PC-3 (cell line): Measurements from ENCODE around the gene ALOXE3. TPM values are rescaled to one million over a fixed set of nuclear protein-coding genes. Genes with fewer than 3 reads are reported as not detected.
"Not testable (repeated sequence)": the region's sequence is repeated elsewhere in the genome, so short reads cannot be mapped to it uniquely, and the experiment has no call there.

Experiments used
- ATAC-seq: fragments of 200-7000 bp; cut with Tn5 transposase; 2 replicates; pipeline ENCODE4 v1.9.1; 2020; ENCODE audit warnings: mild to moderate bottlenecking, moderate library complexity
- BruUV-seq: library from RNA; stranded (reverse); fragments of 400-500 nt; replicated peaks from 2 replicates; lab custom pipeline; 2021; lab: Mats Ljungman, UMichigan
- CTCF ChIA-PET: fragments of 300-600 bp; sonication (Branson Sonifier 250); formaldehyde crosslinking; loops from one replicate; lab custom pipeline; 2022; ENCODE audit warnings: antibody characterized with exemption; lab: Charles Lee
- POLR2A ChIA-PET: fragments of 300-600 bp; sonication (Branson Sonifier 250); formaldehyde crosslinking; loops from one replicate; lab custom pipeline; 2022; ENCODE audit warnings: antibody characterized with exemption; ENCODE audit not compliant: unreplicated experiment; lab: Charles Lee
- DNase-seq: peaks from one replicate; pipeline ENCODE4 v3.0.0-alpha.2; 2015
- H2AFZ ChIP-seq: fragments of 300-600 bp; sonication (generic); 2 replicates; pipeline ENCODE4 v1.6.0; 2016; ENCODE audit warnings: antibody characterized with exemption, low read length
- H3F3A ChIP-seq: fragments of 300-600 bp; sonication (generic); one replicate; pipeline ENCODE4 v1.6.0; 2017; ENCODE audit warnings: antibody characterized with exemption, low read length, control low read depth, mild to moderate bottlenecking; ENCODE audit not compliant: unreplicated experiment
- H3K27ac ChIP-seq: fragments of 300-600 bp; sonication (generic); 2 replicates; pipeline ENCODE4 v1.5.1; 2016; ENCODE audit warnings: mild to moderate bottlenecking, low read length
- H3K27me3 ChIP-seq: fragments of 300-600 bp; sonication (generic); 2 replicates; pipeline ENCODE4 v1.6.1; 2016; ENCODE audit warnings: low read length, mixed read lengths
- H3K36me3 ChIP-seq: fragments of 300-600 bp; sonication (generic); 2 replicates; pipeline ENCODE4 v1.6.1; 2016; ENCODE audit warnings: low read depth, mixed run types, low read length, mixed read lengths
- H3K4me1 ChIP-seq: fragments of 300-600 bp; sonication (generic); 2 replicates; pipeline ENCODE4 v1.5.1; 2016; ENCODE audit warnings: low read length; ENCODE audit not compliant: insufficient read depth
- H3K4me2 ChIP-seq: fragments of 300-600 bp; sonication (generic); 2 replicates; pipeline ENCODE4 v1.6.0; 2016; ENCODE audit warnings: low read length
- H3K4me3 ChIP-seq: fragments of 300-600 bp; sonication (generic); 2 replicates; pipeline ENCODE4 v1.5.1; 2016; ENCODE audit warnings: mild to moderate bottlenecking, low read length, mixed read lengths
- H3K79me2 ChIP-seq: fragments of 300-600 bp; sonication (generic); 2 replicates; pipeline ENCODE4 v1.6.1; 2017; ENCODE audit warnings: low read length, mixed read lengths
- H3K9ac ChIP-seq: fragments of 300-600 bp; sonication (generic); 2 replicates; pipeline ENCODE4 v1.6.0; 2016; ENCODE audit warnings: mild to moderate bottlenecking, low read length
- H3K9me2 ChIP-seq: fragments of 300-600 bp; sonication (generic); replicated peaks from 2 replicates; pipeline ENCODE4 v1.6.1; 2016; ENCODE audit warnings: mixed run types, low read length, mixed read lengths
- H3K9me3 ChIP-seq: fragments of 300-600 bp; sonication (generic); 2 replicates; pipeline ENCODE4 v1.6.1; 2016; ENCODE audit warnings: low read length, mixed read lengths
- H4K20me1 ChIP-seq: fragments of 300-600 bp; sonication (generic); 2 replicates; pipeline ENCODE4 v1.6.1; 2016; ENCODE audit warnings: low read length, mixed read lengths
- EZH2 ChIP-seq: fragments of 300-600 bp; sonication (generic); IDR thresholded peaks from one replicate; pipeline ENCODE4 v1.6.1; 2017; ENCODE audit warnings: antibody characterized with exemption, mild to moderate bottlenecking, low read length; ENCODE audit not compliant: unreplicated experiment
- EZH2phosphoT487 ChIP-seq: fragments of 300-600 bp; sonication (generic); IDR thresholded peaks from 2 replicates; pipeline ENCODE4 v1.6.1; 2018; ENCODE audit warnings: mild to moderate bottlenecking, antibody characterized with exemption, low read length, borderline replicate concordance
- intact Hi-C: fragments of 100-400 bp; cut with micrococcal nuclease; formaldehyde crosslinking; loops from 2 replicates; pipeline ENCODE4 v1.9.0; 2023
- total RNA-seq: library from RNA; depleted of rRNA; stranded (reverse); fragments of >200 nt; gene quantifications from 2 replicates; pipeline ENCODE4 v1.2.3, GENCODE V29; 2014
- TF ChIP-seq, protein P1 (sequence below): fragments of 300-600 bp; sonication (generic); conservative IDR thresholded peaks from 2 replicates; pipeline ENCODE4 v1.5.1; 2017; ENCODE audit warnings: antibody characterized with exemption, low read depth, mild to moderate bottlenecking, low read length

The ALOXE3 gene
- total RNA-seq, 1 experiment from 2014 or later = 1.4 TPM

DNA sequence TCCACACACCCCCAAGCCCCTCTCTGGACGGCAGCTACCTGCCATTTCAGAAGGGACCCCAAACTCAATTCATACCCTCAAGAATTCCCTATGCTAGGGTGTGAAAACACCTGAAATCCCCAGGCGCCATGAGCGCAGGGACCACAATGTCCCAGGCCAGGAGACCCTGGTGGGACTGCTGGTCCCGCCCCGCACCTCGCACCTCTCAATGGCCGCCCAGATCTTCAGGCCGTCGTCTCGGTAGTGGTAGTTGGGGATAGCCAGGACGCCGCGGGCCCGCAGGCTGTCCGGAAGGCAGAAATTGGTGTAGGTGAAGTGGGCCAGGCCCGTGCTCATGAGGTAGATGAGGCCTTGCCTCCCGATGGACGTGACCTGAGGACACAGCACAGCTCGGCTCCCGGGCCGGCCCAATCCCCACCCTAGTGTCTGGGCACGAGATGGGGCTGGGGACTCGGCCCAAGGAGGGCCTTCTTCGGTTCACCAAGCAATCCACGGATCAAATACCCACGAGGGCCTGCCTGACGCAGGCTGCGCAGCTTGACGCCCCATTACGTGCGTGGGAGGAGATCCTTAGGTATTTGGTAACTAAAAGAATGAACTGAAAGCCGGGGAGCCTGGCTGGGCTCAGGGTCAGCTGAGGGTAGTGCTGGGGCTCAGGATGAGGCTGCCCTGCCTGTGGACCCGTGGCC lies 9.2 kb downstream of the ALOXE3 start:
- DNase-seq (no peak), ATAC-seq (no peak)
- Histone ChIP-seq H3K4me1 (no peaks in the 10 kb centered on the region), H3K9me3 (no peaks in the 10 kb centered on the region), H3F3A (no peaks in the 10 kb centered on the region), H3K4me2 (no peak overlapping the region), H4K20me1 (no peaks in the 10 kb centered on the region), H3K36me3 (no peaks in the 10 kb centered on the region), H3K4me3 (no peak overlapping the region), H3K79me2 (no peaks in the 10 kb centered on the region), H3K9ac (no peak overlapping the region), H3K9me2 (no peaks in the 10 kb centered on the region), H3K27ac (no peak overlapping the region), H3K27me3 (no peaks in the 10 kb centered on the region), H2AFZ (no peak overlapping the region)
- CTCF ChIA-PET = no interaction called here
- BruUV-seq = no TSS peak
- intact Hi-C loops = no loop called here
- POLR2A ChIA-PET = no interaction called here
- TF ChIP-seq, protein P1, sequence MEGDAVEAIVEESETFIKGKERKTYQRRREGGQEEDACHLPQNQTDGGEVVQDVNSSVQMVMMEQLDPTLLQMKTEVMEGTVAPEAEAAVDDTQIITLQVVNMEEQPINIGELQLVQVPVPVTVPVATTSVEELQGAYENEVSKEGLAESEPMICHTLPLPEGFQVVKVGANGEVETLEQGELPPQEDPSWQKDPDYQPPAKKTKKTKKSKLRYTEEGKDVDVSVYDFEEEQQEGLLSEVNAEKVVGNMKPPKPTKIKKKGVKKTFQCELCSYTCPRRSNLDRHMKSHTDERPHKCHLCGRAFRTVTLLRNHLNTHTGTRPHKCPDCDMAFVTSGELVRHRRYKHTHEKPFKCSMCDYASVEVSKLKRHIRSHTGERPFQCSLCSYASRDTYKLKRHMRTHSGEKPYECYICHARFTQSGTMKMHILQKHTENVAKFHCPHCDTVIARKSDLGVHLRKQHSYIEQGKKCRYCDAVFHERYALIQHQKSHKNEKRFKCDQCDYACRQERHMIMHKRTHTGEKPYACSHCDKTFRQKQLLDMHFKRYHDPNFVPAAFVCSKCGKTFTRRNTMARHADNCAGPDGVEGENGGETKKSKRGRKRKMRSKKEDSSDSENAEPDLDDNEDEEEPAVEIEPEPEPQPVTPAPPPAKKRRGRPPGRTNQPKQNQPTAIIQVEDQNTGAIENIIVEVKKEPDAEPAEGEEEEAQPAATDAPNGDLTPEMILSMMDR = no peak
- TF ChIP-seq EZH2phosphoT487 (no peak), EZH2 (no peak)

DNA sequence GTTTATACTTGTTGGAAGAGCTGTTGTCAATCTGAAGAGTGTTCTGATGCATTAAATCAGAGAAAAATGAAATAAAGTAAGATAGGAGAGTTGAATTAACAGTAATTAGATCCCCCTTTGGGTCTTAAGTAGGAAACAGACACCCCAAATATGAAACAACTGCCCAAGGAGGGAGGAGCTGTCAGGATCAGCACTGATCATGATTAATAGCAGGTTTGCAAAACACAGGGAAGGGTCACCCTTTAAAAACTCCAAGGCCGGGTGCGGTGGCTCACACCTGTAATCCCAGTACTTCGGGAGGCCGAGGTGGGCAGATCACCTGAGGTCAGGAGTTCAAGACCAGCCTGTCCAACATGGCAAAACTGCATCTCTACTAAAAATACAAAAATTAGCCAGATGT lies 11.3 kb downstream of the ALOXE3 start:
- ATAC-seq, H3K9ac ChIP-seq, intact Hi-C loops, H3K4me1 ChIP-seq, H3K79me2 ChIP-seq, H4K20me1 ChIP-seq, POLR2A ChIA-PET, H3K27me3 ChIP-seq, H3K9me2 ChIP-seq, BruUV-seq, DNase-seq, H3K36me3 ChIP-seq, H3K4me3 ChIP-seq, H3K27ac ChIP-seq, H2AFZ ChIP-seq, H3F3A ChIP-seq, H3K4me2 ChIP-seq, CTCF ChIA-PET, H3K9me3 ChIP-seq: not testable (repeated sequence)

DNA sequence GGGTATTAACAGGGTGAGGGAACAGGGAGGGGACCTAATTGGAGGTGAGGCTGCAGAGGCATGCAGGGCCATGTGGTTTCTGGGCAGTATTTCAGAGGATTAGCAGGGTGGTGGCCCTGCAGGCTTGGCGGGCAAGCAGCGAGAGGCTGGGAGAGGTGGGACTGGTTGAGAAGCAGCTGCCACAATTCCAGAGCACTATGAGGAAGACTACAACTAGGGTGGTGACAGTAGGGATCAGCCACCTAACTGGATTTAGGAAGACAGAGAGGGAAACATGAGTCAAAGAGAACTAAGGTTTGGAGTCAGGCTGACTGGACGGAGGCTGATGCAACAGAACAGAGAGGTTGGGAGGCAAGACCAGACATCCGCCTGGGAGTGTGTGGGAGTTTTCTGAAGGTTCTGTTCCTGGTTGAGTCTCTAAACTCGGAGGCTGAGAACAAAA lies 12.3 kb downstream of the ALOXE3 start:
- Histone ChIP-seq H3K9me2 (no peaks in the 10 kb centered on the region), H3K4me2 (no peak overlapping the region), H3K36me3 (no peaks in the 10 kb centered on the region), H3K27me3 (no peaks in the 10 kb centered on the region), H3K9me3 (no peaks in the 10 kb centered on the region), H3K27ac (no peak overlapping the region), H2AFZ (no peak overlapping the region), H4K20me1 (no peaks in the 10 kb centered on the region), H3K9ac (no peak overlapping the region), H3K4me1 (peaks cover 6% of the 10 kb centered on the region; the same call in 1 of the 2 replicates), H3K4me3 (no peak overlapping the region), H3F3A (no peaks in the 10 kb centered on the region), H3K79me2 (no peaks in the 10 kb centered on the region)
- ATAC-seq (no peak), DNase-seq (no peak)
- ChIA-PET POLR2A (interaction anchor here (0.6 to 0.9 kb wide), 2 partner anchors 10 to 49 kb away, joined by 4 to 5 read pairs; no protein-coding TSS in a partner anchor), CTCF (no interaction called here)
- intact Hi-C loops = no loop called here
- TF ChIP-seq, protein P1 = no peak
- TF ChIP-seq EZH2phosphoT487 (no peak), EZH2 (no peak)
- BruUV-seq = no TSS peak
